Measurements from ENCODE around the gene SPRR2A.

DNA sequence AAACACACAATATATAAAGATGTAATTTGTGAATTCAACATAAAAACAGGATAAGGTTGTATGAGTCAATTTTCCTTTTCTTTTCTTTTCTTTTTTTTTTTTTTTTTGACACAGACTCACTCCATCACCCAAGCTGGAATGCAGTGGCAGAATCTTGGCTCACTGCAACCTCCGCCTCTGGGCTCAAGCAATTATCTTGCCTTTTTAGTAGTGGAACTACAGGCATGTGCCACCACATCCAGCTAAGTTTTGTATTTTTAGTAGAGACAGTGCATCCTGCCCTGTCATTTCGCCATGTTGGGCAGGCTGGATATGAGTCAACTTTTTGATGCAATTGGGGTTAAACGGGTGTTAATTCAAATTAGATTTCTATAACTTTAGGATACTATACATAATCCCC is 24.4 kb upstream of the SPRR2A start:
- TF ChIP-seq POLR2AphosphoS5 (IDR thresholded peaks at IDR 0.05; ENCODE audit: insufficient read depth in 1 of 2, low read depth in 1 of 2) = no peak
- TF ChIP-seq, protein P1, sequence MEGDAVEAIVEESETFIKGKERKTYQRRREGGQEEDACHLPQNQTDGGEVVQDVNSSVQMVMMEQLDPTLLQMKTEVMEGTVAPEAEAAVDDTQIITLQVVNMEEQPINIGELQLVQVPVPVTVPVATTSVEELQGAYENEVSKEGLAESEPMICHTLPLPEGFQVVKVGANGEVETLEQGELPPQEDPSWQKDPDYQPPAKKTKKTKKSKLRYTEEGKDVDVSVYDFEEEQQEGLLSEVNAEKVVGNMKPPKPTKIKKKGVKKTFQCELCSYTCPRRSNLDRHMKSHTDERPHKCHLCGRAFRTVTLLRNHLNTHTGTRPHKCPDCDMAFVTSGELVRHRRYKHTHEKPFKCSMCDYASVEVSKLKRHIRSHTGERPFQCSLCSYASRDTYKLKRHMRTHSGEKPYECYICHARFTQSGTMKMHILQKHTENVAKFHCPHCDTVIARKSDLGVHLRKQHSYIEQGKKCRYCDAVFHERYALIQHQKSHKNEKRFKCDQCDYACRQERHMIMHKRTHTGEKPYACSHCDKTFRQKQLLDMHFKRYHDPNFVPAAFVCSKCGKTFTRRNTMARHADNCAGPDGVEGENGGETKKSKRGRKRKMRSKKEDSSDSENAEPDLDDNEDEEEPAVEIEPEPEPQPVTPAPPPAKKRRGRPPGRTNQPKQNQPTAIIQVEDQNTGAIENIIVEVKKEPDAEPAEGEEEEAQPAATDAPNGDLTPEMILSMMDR (IDR thresholded peaks at IDR 0.05) = no peak
- no peak for TF ChIP-seq POLR2A (IDR thresholded peaks at IDR 0.05)
